Renal cortical epithelial cell (primary cell): ENCODE data around the gene PSME2. TPM values are rescaled to one million over a fixed set of nuclear protein-coding genes. Genes with fewer than 3 reads are reported as not detected.
A peak's percentile ranks its signal among the peaks of the same experiment; 100 is the strongest.

ENCODE experiments used
- DNase-seq: peaks from one replicate; pipeline ENCODE4 v3.0.0-alpha.2; 2011; ENCODE audit warnings: low read depth
- total RNA-seq: library from RNA; depleted of rRNA; stranded (reverse); fragments of >200 nt; gene quantifications from 2 replicates; pipeline ENCODE4 v1.2.3, GENCODE V29; 2014

Gene PSME2
- total RNA-seq, 1 donor from 2014 or later = 69.3 TPM

GRCh38 chr14:24179961-24180796 is 33.8 kb upstream of the PSME2 start:
- peak; percentile 99 for DNase-seq

- no peak for DNase-seq
These were observed 33.0 kb upstream of the PSME2 start for GRCh38 chr14:24179294-24179960.

GRCh38 chr14:24178399-24179178 is 32.2 kb upstream of the PSME2 start:
- DNase-seq = no peak

- DNase-seq = no peak
These were observed 31.5 kb upstream of the PSME2 start for GRCh38 chr14:24177891-24178290.

GRCh38 chr14:24177041-24177825 is 30.8 kb upstream of the PSME2 start:
- no peak for DNase-seq

GRCh38 chr14:24176599-24176998 is 30.2 kb upstream of the PSME2 start:
- no peak for DNase-seq

GRCh38 chr14:24172871-24173281 is 26.5 kb upstream of the PSME2 start:
- no peak for DNase-seq

- no peak for DNase-seq
These were observed 26.0 kb upstream of the PSME2 start for GRCh38 chr14:24172261-24172860.

- peak; percentile 93 for DNase-seq
These were observed 25.2 kb upstream of the PSME2 start, which contains the start of gene REC8 for GRCh38 chr14:24171422-24172260. Gene REC8 (plus strand): TSS chr14:24172080. CDS start chr14:24172553, 473 bp downstream.

GRCh38 chr14:24167469-24168114 is 21.2 kb upstream of the PSME2 start:
- DNase-seq = no peak

- no peak for DNase-seq
These were observed 19.4 kb upstream of the PSME2 start for GRCh38 chr14:24165785-24166184.

GRCh38 chr14:24164518-24164991 is 18.1 kb upstream of the PSME2 start:
- no peak for DNase-seq

GRCh38 chr14:24162093-24162492 is 15.7 kb upstream of the PSME2 start:
- DNase-seq = no peak

GRCh38 chr14:24160850-24161804 is 14.7 kb upstream of the PSME2 start, which contains the start of gene IRF9:
Gene IRF9 (plus strand): TSS chr14:24161265. CDS start chr14:24162145, 880 bp downstream.
- DNase-seq = peak; percentile 91

- no peak for DNase-seq
These were observed 14.1 kb upstream of the PSME2 start for GRCh38 chr14:24160499-24160849.

GRCh38 chr14:24159777-24160498 is 13.5 kb upstream of the PSME2 start:
- no peak for DNase-seq

GRCh38 chr14:24157331-24157730 is 10.9 kb upstream of the PSME2 start:
- no peak for DNase-seq

- DNase-seq = no peak
These were observed 10.4 kb upstream of the PSME2 start for GRCh38 chr14:24156840-24157239.
